WTC11 (cell line): Measurements from ENCODE around the gene TTC1. TPM values are rescaled to one million over a fixed set of nuclear protein-coding genes. Genes with fewer than 3 reads are reported as not detected.
A peak's percentile ranks its signal among the peaks of the same experiment; 100 is the strongest.

Experiments used
- ATAC-seq: fragments of 200-7000 bp; cut with Tn5 transposase; 2 replicates; pipeline ENCODE4 v1.10.0; 2021; ENCODE audit warnings: mild to moderate bottlenecking, moderate library complexity
- CTCF ChIA-PET: fragments of 300-600 bp; sonication (Branson Sonifier 250); formaldehyde crosslinking; loops from one replicate; lab custom pipeline; 2021; ENCODE audit warnings: antibody characterized with exemption; lab: Charles Lee
- POLR2A ChIA-PET: fragments of 350-600 bp; sonication (Branson Sonifier 250); formaldehyde crosslinking; loops from one replicate; lab custom pipeline; 2021; ENCODE audit warnings: antibody characterized with exemption; lab: Charles Lee
- DNase-seq: peaks from one replicate; pipeline ENCODE4 v3.0.0; 2021; ENCODE audit warnings: low spot score
- H3K27ac Mint-ChIP-seq: 2 replicates; pipeline ENCODE4 v1.8.0; 2021; ENCODE audit warnings: mixed read lengths
- H3K27me3 Mint-ChIP-seq: 2 replicates; pipeline ENCODE4 v1.8.0; 2021; ENCODE audit warnings: low read depth, mild to moderate bottlenecking, moderate library complexity, mixed read lengths
- H3K36me3 Mint-ChIP-seq: 2 replicates; pipeline ENCODE4 v1.8.0; 2021; ENCODE audit warnings: mixed read lengths
- H3K4me1 Mint-ChIP-seq: 2 replicates; pipeline ENCODE4 v1.8.0; 2022; ENCODE audit warnings: mixed read lengths
- H3K4me3 Mint-ChIP-seq: 2 replicates; pipeline ENCODE4 v1.8.0; 2021; ENCODE audit warnings: mild to moderate bottlenecking, moderate library complexity, mixed read lengths
- H3K9me3 Mint-ChIP-seq: 2 replicates; pipeline ENCODE4 v1.8.0; 2021; ENCODE audit warnings: mixed read lengths
- ATF1 ChIP-seq: sonication (generic); formaldehyde crosslinking; IDR thresholded peaks from 2 replicates; pipeline ENCODE4 v1.8.1; 2023; ENCODE audit warnings: mild to moderate bottlenecking, moderate library complexity, missing genetic modification reagents
- ETV6 ChIP-seq: sonication (generic); formaldehyde crosslinking; IDR thresholded peaks from 2 replicates; pipeline ENCODE4 v1.8.1; 2022; ENCODE audit warnings: mild to moderate bottlenecking, missing genetic modification reagents
- JUN ChIP-seq: sonication (generic); formaldehyde crosslinking; IDR thresholded peaks from 2 replicates; pipeline ENCODE4 v1.8.0; 2023; ENCODE audit warnings: mild to moderate bottlenecking, missing genetic modification reagents
- NFATC4 ChIP-seq: fragments of 250-450 bp; sonication (Bioruptor Pico); IDR thresholded peaks from 2 replicates; pipeline ENCODE4 v1.9.0; 2021; ENCODE audit warnings: mild to moderate bottlenecking
- RORB ChIP-seq: fragments of 250-450 bp; sonication (Bioruptor Pico); IDR thresholded peaks from 2 replicates; pipeline ENCODE4 v1.9.0; 2021; ENCODE audit warnings: mild to moderate bottlenecking
- TCF7 ChIP-seq: sonication (generic); formaldehyde crosslinking; IDR thresholded peaks from 2 replicates; pipeline ENCODE4 v1.8.0; 2022; ENCODE audit warnings: mild to moderate bottlenecking, low read depth, missing genetic modification reagents, moderate library complexity
- TEAD1 ChIP-seq: sonication (generic); formaldehyde crosslinking; IDR thresholded peaks from 2 replicates; pipeline ENCODE4 v1.8.0; 2022; ENCODE audit warnings: mild to moderate bottlenecking, missing genetic modification reagents
- total RNA-seq: library from RNA; stranded (reverse); gene quantifications from 3 replicates; pipeline ENCODE4 v1.2.3, GENCODE V29; 2021
- TF ChIP-seq, protein P1 (sequence below): sonication (generic); formaldehyde crosslinking; IDR thresholded peaks from 2 replicates; pipeline ENCODE4 v1.8.1; 2023; ENCODE audit warnings: mild to moderate bottlenecking, missing genetic modification reagents, moderate library complexity
- TF ChIP-seq, protein P2 (sequence below): fragments of 250-450 bp; sonication (Bioruptor Pico); IDR thresholded peaks from 2 replicates; pipeline ENCODE4 v1.9.0; 2021; ENCODE audit warnings: mild to moderate bottlenecking
- TF ChIP-seq, protein P3 (sequence below): sonication (generic); formaldehyde crosslinking; IDR thresholded peaks from 2 replicates; pipeline ENCODE4 v1.8.0; 2022; ENCODE audit warnings: mild to moderate bottlenecking, missing genetic modification reagents
- TF ChIP-seq, protein P4 (sequence below): sonication (generic); formaldehyde crosslinking; IDR thresholded peaks from 2 replicates; pipeline ENCODE4 v1.8.1; 2022; ENCODE audit warnings: low read depth, mild to moderate bottlenecking, moderate library complexity, missing genetic modification reagents, borderline replicate concordance
- TF ChIP-seq, protein P5 (sequence below): sonication (generic); formaldehyde crosslinking; IDR thresholded peaks from 2 replicates; pipeline ENCODE4 v1.8.1; 2023; ENCODE audit warnings: mild to moderate bottlenecking, moderate library complexity, missing genetic modification reagents
- TF ChIP-seq, protein P6 (sequence below): fragments of 250-450 bp; sonication (Bioruptor Pico); IDR thresholded peaks from 2 replicates; pipeline ENCODE4 v1.9.0; 2021; ENCODE audit warnings: mild to moderate bottlenecking, borderline replicate concordance
- TF ChIP-seq, protein P7 (sequence below): sonication (generic); formaldehyde crosslinking; IDR thresholded peaks from 2 replicates; pipeline ENCODE4 v1.8.1; 2023; ENCODE audit warnings: mild to moderate bottlenecking, missing genetic modification reagents
- TF ChIP-seq, protein P8 (sequence below): sonication (generic); formaldehyde crosslinking; IDR thresholded peaks from 2 replicates; pipeline ENCODE4 v1.8.1; 2022; ENCODE audit warnings: low read depth, missing genetic modification reagents, borderline replicate concordance
- TF ChIP-seq, protein P9 (sequence below): fragments of 250-450 bp; sonication (Bioruptor Pico); IDR thresholded peaks from 2 replicates; pipeline ENCODE4 v1.9.0; 2021; ENCODE audit warnings: mild to moderate bottlenecking
- TF ChIP-seq, protein P10 (sequence below): fragments of 250-450 bp; sonication (Bioruptor Pico); IDR thresholded peaks from 2 replicates; pipeline ENCODE4 v1.9.0; 2021; ENCODE audit warnings: moderate library complexity, mild to moderate bottlenecking, inconsistent platforms, borderline replicate concordance

The TTC1 gene
- total RNA-seq, 1 experiment from 2014 or later, result 47.4 TPM

DNA sequence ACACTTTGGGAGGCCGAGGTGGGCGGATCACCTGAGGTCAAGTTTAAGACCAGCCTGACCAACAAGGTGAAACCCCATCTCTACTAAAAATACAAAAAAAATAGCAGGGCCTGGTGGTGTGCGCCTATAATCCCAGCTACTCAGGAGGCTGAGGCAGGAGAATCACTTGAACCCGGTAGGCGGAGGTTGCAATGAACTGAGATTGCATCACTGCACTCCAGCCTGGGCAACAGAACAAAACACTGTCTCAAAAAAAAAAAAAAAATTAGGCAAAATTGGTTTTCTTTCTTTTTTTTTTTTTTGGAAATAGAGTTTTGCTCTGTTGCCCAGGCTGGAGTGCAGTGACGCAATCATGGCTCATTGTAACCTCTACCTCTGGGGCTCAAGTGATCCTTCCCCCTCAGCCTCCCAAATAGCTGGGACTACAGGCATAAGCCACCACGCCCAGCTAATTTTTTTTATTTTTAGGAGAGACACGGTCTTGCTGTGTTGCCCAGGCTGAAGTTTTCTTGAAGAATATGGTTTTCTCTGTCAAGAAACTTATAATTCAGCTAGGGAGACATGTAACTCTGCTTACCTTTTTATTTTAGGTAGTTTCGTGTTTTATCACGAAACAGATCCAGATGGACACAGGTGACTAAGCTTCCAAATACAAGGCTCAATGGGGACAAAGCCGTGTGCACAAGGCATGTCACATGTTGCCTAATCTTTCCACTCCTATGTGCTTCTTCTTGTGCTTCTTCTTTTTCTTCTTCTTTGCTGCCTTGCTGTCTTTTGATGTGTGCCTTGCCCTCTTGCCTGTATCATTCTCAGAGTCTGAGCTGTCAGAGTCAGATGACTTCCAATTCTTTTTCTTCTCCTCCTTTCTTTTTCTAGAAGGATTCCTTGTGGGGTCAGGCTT lies 14.3 kb downstream of the TTC1 start (continued):
- TF ChIP-seq, protein P1, sequence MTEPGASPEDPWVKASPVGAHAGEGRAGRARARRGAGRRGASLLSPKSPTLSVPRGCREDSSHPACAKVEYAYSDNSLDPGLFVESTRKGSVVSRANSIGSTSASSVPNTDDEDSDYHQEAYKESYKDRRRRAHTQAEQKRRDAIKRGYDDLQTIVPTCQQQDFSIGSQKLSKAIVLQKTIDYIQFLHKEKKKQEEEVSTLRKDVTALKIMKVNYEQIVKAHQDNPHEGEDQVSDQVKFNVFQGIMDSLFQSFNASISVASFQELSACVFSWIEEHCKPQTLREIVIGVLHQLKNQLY, result no peak
- TF ChIP-seq TEAD1 (CRISPR knock-in tag) (no peak), TCF7 (CRISPR knock-in tag) (no peak)

DNA sequence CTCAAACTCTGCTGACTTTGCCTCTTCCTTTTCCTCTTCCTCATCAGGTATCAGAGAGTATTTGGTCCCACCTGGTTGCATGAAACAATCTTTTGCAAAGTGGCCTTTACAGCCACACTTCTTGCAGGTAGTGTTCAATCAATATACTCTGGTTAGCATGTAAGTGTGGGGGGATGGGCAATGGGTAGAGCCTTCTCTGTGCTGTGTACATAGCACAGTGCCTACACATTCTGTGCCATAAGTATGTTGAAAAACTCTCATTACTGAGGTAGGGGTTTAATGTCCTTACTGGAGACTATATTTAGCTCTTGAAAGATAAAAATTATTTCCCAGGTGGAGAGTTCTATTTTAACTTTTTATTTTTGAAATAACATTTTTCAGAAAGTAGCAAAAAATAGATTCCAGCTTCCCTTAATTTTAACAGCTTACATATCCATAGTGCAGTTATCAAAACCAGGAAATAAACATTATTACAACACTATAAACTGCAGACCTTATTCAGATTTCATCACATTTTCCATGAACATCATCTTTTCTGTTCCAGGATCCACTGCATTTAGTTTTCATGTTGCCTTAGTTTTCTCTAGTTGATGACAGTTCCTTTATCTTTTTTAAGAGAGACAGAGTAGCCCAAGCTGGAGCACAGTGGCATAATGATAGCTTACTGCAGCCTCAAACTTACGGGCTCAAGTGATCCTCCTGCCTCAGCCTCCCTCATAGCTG lies 15.1 kb downstream of the TTC1 start:
- Mint-ChIP-seq H3K9me3 (no peaks in the 10 kb centered on the region), H3K27ac (peak overlapping the region; percentile 62; the same call in 1 of the 2 replicates), H3K4me1 (no peaks in the 10 kb centered on the region), H3K27me3 (no peaks in the 10 kb centered on the region), H3K36me3 (peaks cover 26% of the 10 kb centered on the region), H3K4me3 (no peak overlapping the region)
- TF ChIP-seq, protein P2, sequence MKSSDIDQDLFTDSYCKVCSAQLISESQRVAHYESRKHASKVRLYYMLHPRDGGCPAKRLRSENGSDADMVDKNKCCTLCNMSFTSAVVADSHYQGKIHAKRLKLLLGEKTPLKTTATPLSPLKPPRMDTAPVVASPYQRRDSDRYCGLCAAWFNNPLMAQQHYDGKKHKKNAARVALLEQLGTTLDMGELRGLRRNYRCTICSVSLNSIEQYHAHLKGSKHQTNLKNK, result no peak
- TF ChIP-seq TCF7 (CRISPR knock-in tag), result no peak
- no peak for TF ChIP-seq ETV6 (CRISPR knock-in tag)
- TF ChIP-seq, protein P3, sequence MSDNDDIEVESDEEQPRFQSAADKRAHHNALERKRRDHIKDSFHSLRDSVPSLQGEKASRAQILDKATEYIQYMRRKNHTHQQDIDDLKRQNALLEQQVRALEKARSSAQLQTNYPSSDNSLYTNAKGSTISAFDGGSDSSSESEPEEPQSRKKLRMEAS (CRISPR knock-in tag), result no peak
- TF ChIP-seq, protein P4, sequence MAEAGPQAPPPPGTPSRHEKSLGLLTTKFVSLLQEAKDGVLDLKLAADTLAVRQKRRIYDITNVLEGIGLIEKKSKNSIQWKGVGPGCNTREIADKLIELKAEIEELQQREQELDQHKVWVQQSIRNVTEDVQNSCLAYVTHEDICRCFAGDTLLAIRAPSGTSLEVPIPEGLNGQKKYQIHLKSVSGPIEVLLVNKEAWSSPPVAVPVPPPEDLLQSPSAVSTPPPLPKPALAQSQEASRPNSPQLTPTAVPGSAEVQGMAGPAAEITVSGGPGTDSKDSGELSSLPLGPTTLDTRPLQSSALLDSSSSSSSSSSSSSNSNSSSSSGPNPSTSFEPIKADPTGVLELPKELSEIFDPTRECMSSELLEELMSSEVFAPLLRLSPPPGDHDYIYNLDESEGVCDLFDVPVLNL (CRISPR knock-in tag), result no peak
- TF ChIP-seq, protein P5, sequence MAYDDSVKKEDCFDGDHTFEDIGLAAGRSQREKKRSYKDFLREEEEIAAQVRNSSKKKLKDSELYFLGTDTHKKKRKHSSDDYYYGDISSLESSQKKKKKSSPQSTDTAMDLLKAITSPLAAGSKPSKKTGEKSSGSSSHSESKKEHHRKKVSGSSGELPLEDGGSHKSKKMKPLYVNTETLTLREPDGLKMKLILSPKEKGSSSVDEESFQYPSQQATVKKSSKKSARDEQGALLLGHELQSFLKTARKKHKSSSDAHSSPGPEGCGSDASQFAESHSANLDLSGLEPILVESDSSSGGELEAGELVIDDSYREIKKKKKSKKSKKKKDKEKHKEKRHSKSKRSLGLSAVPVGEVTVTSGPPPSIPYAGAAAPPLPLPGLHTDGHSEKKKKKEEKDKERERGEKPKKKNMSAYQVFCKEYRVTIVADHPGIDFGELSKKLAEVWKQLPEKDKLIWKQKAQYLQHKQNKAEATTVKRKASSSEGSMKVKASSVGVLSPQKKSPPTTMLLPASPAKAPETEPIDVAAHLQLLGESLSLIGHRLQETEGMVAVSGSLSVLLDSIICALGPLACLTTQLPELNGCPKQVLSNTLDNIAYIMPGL (CRISPR knock-in tag), result no peak
- TF ChIP-seq, protein P6, sequence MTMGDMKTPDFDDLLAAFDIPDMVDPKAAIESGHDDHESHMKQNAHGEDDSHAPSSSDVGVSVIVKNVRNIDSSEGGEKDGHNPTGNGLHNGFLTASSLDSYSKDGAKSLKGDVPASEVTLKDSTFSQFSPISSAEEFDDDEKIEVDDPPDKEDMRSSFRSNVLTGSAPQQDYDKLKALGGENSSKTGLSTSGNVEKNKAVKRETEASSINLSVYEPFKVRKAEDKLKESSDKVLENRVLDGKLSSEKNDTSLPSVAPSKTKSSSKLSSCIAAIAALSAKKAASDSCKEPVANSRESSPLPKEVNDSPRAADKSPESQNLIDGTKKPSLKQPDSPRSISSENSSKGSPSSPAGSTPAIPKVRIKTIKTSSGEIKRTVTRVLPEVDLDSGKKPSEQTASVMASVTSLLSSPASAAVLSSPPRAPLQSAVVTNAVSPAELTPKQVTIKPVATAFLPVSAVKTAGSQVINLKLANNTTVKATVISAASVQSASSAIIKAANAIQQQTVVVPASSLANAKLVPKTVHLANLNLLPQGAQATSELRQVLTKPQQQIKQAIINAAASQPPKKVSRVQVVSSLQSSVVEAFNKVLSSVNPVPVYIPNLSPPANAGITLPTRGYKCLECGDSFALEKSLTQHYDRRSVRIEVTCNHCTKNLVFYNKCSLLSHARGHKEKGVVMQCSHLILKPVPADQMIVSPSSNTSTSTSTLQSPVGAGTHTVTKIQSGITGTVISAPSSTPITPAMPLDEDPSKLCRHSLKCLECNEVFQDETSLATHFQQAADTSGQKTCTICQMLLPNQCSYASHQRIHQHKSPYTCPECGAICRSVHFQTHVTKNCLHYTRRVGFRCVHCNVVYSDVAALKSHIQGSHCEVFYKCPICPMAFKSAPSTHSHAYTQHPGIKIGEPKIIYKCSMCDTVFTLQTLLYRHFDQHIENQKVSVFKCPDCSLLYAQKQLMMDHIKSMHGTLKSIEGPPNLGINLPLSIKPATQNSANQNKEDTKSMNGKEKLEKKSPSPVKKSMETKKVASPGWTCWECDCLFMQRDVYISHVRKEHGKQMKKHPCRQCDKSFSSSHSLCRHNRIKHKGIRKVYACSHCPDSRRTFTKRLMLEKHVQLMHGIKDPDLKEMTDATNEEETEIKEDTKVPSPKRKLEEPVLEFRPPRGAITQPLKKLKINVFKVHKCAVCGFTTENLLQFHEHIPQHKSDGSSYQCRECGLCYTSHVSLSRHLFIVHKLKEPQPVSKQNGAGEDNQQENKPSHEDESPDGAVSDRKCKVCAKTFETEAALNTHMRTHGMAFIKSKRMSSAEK (CRISPR knock-in tag), result no peak
- TF ChIP-seq RORB, result no peak
- TF ChIP-seq, protein P7, sequence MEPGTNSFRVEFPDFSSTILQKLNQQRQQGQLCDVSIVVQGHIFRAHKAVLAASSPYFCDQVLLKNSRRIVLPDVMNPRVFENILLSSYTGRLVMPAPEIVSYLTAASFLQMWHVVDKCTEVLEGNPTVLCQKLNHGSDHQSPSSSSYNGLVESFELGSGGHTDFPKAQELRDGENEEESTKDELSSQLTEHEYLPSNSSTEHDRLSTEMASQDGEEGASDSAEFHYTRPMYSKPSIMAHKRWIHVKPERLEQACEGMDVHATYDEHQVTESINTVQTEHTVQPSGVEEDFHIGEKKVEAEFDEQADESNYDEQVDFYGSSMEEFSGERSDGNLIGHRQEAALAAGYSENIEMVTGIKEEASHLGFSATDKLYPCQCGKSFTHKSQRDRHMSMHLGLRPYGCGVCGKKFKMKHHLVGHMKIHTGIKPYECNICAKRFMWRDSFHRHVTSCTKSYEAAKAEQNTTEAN, result no peak
- no peak for TF ChIP-seq JUN (CRISPR knock-in tag)
- TF ChIP-seq ATF1 (CRISPR knock-in tag), result no peak
- TF ChIP-seq, protein P8, sequence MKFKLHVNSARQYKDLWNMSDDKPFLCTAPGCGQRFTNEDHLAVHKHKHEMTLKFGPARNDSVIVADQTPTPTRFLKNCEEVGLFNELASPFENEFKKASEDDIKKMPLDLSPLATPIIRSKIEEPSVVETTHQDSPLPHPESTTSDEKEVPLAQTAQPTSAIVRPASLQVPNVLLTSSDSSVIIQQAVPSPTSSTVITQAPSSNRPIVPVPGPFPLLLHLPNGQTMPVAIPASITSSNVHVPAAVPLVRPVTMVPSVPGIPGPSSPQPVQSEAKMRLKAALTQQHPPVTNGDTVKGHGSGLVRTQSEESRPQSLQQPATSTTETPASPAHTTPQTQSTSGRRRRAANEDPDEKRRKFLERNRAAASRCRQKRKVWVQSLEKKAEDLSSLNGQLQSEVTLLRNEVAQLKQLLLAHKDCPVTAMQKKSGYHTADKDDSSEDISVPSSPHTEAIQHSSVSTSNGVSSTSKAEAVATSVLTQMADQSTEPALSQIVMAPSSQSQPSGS (CRISPR knock-in tag), result no peak
- TF ChIP-seq, protein P9, sequence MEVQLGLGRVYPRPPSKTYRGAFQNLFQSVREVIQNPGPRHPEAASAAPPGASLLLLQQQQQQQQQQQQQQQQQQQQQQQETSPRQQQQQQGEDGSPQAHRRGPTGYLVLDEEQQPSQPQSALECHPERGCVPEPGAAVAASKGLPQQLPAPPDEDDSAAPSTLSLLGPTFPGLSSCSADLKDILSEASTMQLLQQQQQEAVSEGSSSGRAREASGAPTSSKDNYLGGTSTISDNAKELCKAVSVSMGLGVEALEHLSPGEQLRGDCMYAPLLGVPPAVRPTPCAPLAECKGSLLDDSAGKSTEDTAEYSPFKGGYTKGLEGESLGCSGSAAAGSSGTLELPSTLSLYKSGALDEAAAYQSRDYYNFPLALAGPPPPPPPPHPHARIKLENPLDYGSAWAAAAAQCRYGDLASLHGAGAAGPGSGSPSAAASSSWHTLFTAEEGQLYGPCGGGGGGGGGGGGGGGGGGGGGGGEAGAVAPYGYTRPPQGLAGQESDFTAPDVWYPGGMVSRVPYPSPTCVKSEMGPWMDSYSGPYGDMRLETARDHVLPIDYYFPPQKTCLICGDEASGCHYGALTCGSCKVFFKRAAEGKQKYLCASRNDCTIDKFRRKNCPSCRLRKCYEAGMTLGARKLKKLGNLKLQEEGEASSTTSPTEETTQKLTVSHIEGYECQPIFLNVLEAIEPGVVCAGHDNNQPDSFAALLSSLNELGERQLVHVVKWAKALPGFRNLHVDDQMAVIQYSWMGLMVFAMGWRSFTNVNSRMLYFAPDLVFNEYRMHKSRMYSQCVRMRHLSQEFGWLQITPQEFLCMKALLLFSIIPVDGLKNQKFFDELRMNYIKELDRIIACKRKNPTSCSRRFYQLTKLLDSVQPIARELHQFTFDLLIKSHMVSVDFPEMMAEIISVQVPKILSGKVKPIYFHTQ (CRISPR knock-in tag), result no peak
- TF ChIP-seq NFATC4 (CRISPR knock-in tag), result no peak
- TF ChIP-seq, protein P10, sequence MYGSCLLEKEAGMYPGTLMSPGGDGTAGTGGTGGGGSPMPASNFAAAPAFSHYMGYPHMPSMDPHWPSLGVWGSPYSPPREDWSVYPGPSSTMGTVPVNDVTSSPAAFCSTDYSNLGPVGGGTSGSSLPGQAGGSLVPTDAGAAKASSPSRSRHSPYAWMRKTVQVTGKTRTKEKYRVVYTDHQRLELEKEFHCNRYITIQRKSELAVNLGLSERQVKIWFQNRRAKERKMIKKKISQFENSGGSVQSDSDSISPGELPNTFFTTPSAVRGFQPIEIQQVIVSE (CRISPR knock-in tag), result no peak
- ChIA-PET POLR2A (no interaction called here), CTCF (interaction anchor here (2.0 kb wide), 1 partner anchor 57 kb away, joined by 5 read pairs; no protein-coding TSS in a partner anchor)
- no peak for DNase-seq
- ATAC-seq, result no peak
